GM18861 (cell line): ENCODE data around the gene PARD3B.

Experiments
- ATAC-seq: cut with Tn5 transposase; IDR thresholded peaks from one replicate; pipeline ENCODE4 v1.9.1; 2021; ENCODE audit not compliant: unreplicated experiment

PARD3B gene

DNA sequence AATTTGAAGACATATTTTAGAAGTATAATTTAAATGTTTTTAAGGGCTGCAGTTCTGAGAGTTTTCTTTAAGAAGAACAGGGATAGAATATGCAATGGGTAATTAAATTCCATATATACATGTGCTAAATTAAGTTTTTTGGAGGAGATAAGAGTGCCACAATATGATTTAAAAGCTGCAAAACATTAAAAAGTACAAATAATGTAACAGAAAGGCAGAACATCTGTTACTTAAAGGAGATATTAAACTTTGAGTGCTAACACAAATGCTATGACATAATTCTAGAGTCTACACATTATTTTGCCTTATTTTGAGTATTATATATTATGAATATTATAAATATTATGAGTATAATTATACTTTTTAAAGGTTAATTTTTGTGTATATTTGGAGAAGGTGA lies 102.4 kb downstream of the PARD3B start:
- ATAC-seq, result no peak

DNA sequence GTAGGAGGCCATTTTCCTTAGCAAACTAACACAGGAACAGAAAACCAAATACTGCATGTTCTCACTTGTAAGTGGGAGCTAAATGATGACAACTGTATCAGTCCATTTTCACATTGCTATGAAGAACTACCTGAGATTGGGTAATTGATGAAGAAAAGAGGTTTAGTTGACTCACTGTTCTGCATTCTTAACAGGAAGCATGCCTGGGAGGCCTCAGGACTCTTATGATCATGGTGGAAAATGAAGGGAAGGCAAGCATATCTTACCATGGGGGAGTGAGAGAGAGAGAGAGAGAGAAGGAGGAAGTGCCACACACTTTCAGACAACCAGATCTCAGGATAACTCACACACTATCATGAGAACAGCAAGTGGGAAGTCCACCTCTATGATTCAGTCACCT lies 105.3 kb downstream of the PARD3B start:
- ATAC-seq, result no peak

DNA sequence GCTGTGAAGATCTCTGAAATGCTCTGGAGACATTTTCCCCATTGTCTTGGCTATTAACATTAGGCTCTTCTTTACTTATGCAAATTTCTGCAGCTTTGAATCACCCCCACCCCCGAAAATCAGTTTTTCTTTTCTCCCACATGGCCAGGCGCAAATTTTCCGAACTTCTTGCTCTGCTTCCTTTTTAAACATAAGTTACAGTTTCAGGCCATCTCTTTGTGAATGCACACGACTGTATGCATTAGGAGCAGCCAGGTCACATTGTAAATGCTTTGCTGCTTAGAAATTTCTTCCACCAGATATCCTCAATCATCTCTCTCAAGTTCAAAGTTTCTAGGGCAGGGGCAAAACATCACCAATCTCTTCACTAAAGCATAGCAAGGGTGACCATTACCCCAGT lies 106.8 kb downstream of the PARD3B start:
- ATAC-seq, result no peak

DNA sequence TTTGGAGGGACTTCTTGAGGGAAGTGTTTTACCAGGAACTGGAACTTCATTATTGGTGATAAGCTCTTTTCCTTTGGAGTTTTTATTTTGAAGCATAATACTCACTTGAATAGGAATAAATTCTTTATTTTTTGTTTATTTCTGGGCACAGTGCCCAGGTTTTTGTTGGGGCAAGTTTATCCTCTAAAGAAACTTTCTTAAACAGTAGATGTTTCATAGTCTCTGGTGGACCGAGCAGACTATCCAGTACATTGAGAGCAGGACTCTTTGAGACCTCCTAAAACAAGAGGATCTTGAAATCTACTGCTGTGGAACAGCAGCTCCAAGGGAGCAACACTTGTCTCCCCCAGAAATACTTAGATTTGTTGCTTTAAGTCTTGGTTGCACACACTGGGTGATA lies 109.4 kb downstream of the PARD3B start:
- no peak for ATAC-seq

DNA sequence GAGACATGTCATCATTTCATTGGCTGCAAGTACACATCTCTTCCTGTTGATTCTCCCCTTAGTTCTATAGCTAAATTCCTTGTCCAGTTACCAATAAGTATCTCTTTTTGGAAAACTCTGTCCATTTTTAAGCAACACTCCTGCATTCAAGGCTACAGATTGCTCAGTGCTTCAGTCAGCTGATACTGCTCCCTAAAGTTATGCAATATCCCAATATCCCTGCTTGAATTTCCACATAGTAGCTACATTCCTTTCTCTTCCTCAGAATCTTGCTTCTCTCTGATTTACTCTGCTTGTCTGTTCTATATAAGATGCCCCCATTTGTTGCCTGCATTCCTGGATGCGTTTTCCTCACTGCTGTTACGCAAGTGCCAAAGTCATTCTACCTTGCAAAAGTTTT lies 109.8 kb downstream of the PARD3B start:
- ATAC-seq, result no peak

DNA sequence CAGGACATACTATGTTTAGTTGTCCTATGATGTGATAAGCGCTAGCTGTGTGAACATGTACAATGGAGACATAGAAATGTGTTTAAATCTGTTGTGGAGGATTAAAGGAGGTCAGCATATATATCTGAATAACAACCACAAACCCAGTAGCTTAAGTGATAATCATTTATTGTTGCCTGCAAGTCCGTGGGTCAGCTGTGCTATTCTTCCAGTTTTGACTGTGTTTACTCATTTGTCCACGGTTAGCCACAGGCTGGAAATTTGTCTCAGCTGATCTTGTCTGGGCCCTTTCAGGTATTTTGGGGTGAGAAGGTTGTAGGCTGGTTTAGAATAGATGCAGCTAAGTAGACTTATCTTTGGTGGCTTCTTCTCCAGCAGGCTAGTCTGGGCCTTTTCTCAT lies 110.4 kb downstream of the PARD3B start:
- ATAC-seq, result no peak

DNA sequence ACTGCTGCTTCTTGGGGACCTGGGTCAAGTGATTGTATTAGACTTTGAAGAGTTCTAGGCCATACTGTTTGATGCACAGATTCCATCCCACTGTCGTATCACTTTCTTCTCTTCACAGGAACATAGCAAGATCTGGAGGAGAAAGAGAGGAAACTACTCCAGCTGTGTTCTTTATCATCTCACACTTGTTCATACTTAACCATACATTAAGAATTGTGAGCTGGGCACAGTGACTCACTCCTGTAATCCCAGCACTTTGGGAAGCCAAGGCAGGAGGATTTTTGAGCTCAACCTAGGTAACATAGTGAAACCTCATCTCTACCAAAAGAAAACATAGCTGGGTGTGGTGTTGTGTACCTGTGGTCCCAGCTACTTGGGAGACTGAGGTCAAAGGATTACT lies 111.7 kb downstream of the PARD3B start:
- no peak for ATAC-seq

DNA sequence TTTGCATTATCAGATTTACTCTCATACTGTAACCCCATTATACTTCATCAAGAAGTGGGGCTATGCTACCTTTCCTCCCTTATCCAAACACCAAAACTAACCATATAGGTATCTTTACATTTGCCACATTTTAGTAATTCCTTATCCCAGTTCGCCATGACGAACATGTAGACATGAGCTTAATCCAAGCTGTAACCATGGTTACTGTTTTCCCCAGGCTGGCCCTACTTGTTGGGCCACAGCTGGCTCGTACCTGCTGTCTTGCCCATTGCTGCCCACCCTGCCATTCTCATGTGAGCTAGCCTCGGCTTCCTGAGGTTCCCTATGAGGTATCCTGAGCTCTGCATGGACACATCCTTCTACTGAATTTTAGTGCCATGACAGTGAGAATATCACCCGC lies 117.7 kb downstream of the PARD3B start:
- ATAC-seq, result no peak

DNA sequence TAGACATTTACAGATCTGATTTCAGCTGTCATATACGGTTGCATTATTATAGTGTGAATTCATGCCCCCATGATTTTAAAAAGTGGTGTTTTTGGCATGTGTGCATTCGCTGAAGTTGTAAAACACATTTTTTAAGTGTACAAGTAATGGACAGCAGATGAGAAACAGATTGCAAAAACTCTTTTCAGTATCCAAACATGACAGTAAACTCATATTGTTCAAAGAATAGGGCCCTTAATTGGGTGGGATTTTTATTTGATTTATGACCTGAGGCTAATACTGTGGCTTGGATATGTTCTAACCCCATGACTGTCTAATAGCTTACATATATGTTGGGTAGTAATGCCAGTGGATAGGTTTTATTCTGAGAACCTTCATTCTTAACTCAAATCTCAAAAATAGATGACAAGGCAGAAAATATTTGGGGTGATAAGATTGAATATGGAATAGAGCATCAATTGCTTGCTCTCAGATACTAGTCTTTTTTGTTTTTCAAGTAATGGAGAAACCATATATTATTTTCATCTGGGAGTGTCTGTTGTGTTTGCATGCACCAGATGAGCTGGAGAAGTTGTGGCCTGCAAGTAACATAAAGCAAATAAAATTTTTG lies 118.6 kb downstream of the PARD3B start:
- no peak for ATAC-seq

DNA sequence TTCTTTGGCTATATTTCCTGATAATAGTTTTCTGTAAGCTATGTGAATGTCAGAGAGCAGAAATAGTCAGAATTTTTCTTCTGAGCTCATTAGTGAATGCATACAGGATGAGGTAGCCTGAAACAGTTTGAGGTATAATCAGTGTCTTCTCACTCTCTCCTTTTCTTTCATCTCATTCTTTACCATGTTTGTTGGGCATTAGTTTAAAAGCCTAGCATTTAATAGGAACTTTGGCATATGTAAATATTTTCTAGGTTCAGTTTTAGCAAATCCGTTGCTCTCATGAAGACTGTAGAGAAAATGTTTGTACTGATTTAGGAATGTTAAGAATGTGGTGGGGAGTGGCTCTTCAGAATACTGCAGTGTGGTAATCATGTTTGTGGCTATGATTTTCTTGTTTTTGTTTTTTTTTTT lies 119.4 kb downstream of the PARD3B start:
- ATAC-seq, result no peak

DNA sequence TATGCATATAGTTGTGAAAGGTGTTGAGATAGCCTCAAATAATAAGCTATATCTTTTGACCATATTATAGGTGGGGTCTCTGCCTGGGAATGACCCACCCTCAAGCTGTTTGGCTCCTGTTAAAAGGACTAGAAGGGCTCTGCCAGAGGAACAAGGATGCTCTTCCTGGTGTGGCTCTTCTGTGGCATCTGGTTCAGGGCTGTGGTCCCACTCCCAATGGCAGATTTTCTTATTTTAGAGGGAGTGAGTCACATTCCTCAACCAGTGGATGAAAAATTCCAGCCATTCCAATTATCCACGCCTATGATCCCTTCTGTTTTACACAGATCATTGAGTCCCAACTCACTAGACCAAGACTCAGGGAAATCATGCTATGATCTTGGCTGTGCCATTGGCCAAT lies 119.9 kb downstream of the PARD3B start:
- no peak for ATAC-seq

DNA sequence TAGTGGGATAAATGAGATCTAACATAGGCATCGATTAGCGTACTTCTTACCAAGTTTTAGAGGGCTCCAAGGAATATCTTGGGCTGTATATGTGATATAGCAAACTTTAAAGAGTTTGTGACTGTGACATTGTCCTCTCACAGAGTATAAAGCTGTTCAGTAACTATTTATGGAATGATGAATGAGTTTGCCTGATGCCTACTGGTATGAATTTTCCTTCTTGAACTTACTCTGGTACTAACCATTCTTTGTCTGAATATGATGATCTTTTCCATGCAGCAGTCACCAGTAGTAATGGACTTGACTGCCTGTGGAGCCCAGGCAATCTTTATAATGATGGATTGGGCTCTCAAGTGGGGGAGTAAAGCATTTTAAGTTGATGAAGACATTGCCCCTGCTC lies 120.5 kb downstream of the PARD3B start:
- ATAC-seq, result no peak

DNA sequence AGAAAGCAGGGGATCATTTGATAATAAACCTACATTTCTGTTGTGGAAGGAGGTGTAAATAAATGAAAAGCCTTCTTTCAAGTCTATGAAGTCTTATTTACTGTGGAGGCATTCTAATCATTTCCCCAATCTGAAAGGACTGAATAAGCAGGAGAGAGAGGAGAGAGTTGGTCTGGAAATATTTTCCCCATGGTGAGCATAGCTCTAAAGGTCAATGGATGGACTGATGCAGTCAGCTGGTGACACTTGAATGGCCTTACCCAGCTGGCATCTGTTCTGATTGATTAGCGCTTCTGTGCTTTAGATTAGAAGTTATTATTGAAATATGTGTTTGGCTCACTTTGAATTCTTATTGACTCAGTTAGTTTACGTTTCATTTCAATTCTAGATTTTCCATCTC lies 122.7 kb downstream of the PARD3B start:
- ATAC-seq, result no peak

DNA sequence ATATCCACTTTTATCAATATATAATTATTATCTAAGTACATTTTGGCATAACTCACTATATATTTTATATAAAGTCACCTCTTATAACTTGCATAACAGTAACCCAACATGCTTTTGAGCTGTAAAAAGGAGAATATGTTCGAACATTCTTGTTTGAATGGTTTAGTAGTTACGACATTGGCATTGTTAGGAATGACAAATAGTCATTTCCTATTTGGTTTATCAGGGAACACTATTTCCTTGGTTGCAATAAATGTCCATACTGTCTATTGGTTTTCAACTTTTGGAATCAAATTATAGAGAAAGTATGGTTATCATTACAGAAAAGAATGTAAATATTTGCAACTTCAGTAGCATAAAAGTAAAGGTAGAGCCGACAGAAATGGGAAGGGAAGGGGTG lies 124.1 kb downstream of the PARD3B start:
- ATAC-seq, result no peak

DNA sequence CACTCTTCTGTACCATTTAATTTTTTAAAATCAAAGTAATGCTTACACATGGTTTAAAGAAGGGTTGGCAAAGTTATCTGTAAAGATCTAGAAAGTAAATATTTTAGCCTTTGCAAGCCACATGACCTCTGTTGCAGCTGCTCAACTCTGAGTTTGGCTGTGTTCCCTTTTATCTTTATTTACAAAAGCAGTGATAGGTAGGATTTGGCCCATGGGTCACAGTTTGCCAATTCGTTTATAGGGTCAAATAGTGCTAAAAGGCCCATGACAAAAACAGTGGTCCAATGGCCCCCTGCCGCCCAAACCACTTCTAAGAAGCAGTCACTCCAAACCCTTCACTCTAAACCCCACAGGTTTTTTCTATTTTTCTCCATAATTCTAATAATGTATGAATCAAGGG lies 124.8 kb downstream of the PARD3B start:
- ATAC-seq, result no peak

DNA sequence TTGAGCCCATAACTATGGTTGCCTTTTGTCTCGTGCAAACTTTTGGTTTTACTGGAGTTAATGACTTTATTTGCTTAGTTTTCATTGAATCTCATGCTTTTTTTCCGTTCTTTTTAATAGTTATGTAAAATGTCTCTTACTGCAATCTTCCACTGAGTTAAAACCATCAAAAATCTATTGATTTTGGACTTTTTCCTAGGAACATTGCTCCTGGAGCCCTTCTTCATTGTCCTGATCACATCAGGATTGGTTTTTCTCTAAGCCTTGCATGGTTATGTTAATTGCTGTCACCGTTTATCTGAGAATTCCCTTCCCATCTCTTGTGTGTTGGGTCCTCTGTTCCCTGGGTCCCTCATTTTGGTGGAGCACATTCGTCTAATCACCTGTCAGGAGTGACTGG lies 125.5 kb downstream of the PARD3B start:
- no peak for ATAC-seq

DNA sequence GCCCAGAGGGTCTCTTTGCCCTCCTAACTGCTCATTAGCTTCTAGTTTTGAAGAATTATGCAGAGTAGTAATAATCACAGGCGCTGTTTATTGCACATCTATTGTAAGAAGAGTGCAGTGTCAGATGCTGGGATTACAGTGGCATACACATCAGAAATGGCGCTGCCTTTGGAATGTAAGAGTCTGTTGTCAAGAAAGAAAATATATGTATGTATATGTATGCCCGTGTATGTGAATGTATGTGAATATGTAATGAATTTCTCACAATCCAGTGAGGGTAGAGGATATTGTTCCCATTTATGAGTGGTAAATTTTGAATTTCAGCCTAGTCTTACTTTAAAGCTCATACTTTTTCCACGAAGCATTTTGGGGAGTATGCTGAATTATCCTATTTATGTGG lies 127.5 kb downstream of the PARD3B start:
- no peak for ATAC-seq

DNA sequence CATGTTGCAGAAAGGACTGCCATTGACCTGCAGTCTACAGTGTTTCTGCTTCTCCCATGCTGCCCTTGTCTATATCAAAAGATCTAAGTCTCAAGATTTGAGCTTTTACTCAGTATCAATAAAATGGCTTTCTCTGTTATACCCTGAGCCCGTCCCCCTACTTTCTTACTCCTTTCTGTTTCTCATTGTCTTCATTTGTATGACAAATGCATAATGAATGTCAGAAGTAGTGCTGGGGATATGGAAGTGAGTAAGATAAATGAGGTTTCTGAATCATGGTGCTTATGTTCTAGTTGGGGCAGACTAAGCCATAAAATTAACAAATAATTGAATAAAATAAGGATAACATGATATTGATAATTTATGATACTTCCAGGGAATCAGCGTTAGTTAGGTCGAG lies 128.6 kb downstream of the PARD3B start:
- ATAC-seq, result no peak

DNA sequence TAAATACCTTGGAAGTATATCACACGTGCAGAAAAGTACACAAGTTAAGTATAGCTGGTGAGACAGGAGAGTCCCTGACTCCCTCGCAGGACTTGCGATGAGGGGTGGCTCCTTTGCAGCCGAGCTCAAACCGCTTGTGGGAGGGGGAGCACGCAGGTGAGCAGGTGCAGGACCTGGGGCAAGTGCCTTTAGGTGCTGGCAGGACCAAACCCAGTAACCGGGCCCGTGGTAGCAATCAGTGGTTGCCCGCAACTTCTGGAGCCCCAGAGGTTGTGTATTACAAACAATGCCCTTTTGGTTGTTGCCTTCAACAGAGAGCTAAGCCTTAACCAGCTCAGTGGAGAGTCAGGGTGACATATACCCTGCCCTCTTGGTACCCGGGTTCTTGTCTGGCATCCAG lies 132.8 kb downstream of the PARD3B start:
- ATAC-seq, result no peak

DNA sequence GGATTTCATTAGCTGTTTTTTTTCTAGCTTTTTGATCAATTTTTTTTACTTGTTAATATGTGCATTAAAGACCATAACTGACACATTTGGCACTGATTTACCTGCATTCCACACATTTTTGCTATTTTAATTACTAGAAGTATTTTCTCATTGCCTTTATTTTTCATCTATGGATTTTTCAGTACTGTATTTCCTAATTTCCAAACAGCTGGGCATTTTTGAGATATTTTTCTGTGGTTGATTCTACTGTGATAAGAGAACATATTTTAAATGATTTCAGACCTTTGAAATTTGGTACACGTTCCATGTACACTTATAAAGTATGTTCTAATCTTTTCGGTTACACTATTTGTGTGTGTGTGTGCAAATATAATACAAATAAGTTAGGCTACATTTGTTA lies 135.3 kb downstream of the PARD3B start:
- ATAC-seq, result no peak

DNA sequence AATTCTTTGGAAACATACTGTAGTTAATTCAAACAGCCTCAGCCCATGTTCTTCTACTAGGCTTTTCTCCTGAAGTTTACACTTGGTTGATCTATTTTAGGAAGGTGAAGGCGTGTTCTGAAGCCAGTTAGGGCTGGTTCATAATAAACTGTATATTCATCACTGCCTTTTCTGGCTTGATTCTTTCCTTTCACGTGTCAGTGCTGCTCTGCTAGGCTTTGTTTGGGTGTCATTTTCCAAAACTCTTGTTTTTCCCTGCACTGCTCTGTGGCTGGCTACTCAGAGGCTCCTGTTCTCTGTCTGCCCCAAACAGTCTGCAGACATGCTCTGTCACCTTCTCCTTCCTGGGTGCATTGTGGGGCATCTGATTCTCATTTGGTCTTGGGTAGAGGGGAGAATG lies 136.1 kb downstream of the PARD3B start:
- ATAC-seq, result no peak

DNA sequence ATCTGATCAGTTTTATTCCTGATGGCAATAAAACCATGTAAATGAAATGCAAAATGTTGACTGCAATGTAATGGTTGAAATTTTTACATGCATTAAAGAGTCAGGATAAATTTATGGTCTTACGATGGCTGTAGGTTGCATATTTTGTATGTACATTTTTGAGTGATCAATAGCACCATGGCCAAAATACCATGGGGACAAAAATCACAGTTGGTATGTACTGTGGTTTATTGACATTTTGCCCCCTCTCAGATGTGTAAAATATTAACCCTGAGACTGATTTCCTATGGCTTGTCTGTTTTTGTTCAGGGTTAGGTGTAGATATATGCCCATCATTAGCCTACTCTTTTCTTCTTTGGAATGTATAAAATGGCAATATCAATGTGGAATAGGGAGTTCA lies 138.1 kb downstream of the PARD3B start:
- ATAC-seq, result no peak

DNA sequence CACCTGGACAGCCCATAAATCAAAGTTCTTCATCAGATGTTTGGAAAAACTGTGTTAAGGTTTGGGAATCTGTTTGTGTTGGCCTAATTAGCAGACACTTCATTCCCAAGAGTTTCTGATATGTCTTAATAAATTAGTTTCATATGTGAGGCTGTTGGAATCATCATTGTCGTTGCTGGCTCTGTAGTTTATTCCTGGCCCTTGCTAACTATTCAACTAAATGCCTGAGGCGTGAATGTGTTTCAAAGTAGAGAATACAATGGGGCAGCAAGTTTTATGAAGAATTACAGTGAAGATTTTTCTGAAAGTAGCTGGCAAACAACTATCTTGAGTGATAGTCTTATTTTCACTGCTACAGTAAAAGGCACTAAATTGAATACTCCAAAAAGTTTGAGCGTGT lies 141.1 kb downstream of the PARD3B start:
- ATAC-seq, result no peak

DNA sequence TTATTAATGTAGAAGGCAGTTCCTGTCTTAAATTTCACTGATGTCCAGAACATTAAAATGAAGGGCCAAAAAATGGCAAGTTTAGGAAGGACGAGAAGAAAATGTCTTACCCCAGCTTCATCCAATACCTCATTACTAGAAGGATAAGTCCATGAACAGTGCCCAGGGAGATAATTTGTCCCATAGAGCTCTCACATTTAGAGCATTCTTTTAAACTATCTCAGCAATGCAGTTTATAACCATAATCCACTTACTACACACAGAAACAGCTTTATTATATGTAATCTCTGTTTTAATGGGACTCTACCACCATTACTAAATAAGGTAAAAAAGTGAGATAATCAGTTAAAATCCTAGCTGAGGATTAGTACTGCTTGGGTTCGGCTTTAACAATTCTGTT lies 142.5 kb downstream of the PARD3B start:
- ATAC-seq, result no peak
